DMS79 treated with DMSO at 0.1 percent for 48 hours (cell line): ENCODE data around the gene KCNJ9.
"Not testable (repeated sequence)": the region's sequence is repeated elsewhere in the genome, so short reads cannot be mapped to it uniquely, and the experiment has no call there.

Source experiments
- DNase-seq: peaks from one replicate; lab custom pipeline; 2025; lab: John Stamatoyannopoulos, UW

Gene KCNJ9

DNA sequence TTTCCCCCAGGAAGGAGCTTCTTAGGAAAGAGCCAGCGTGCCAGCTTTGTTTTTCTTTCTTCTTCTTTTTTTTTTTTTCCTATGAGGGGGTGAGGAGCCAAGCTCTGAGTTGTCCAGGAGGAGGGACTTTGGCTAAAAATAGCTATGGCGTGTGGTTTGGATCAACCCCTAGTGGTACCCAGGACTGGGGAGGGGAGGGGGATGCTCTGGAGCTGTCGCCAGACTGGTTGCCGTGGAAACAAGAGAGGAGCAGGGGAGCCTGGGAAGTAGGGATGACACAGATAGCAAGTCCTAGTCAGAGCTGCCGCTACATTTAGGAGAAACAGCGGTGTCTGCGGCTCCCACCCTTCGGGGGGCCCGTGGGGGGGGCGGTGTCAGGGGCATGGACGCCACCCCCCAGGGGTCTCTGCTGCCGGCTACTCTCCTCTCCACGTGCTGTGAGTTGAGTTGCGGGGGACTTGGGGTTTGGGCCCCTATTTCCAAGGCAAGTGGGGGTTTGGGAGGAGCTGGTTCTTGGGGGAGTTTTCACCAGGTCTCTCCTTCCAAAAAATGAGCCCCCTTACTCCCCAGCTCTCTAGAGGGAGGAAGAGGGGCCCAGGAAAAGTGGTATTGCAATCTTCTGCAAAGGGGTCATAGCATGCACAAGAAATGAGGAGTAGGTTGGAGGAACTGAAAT is at the start of gene KCNJ9:
Gene KCNJ9, plus strand, starts transcription at position 278 of the 676 bp plus-strand sequence. CDS start 2,493 bp downstream, outside the sequence.
- DNase-seq: peak; percentile 29

- peak; percentile 40 for DNase-seq
Measured at GRCh38 chr1:160032165-160032820, 49.0 kb upstream of the KCNJ9 start.

- DNase-seq: no peak
Measured at GRCh38 chr1:160040476-160040875, 40.9 kb upstream of the KCNJ9 start.

DNA sequence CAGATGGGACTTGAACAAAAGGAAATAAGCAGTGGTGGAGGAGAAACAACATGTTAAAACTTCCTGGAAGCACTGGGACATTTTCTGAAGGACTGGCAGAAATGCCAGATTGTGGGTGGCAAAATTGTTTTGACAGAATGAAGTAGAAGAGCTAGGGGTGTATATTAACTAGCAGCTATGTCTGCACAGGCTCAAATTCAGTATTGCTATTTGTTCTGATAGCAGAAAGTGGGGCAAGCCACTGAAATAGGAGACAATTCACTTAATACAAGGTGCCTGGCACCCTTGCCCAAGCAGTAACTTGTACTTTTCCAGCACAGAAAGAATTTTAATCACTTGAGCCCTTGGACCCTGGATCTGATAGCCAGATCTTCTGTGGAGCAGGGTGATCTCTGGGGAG is 37.8 kb upstream of the KCNJ9 start:
- DNase-seq: no peak

DNA sequence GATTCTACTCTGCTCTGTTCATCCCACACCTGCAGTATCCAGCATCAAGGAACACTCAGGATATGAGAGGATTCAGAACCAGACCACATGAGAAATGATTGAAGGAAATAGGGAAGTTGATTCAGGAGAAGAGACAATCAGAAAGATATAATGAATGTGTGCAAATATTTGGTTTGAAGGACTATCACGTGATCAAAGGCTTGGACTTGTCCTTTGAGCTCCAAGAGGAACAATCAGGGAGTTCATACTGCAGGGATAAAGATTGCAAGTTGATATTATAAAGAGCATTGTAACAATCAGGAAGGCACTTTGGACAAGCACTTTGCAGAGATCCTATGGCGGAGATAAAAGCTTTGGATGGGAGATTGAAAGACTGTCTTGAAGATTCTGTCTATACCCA is 35.7 kb upstream of the KCNJ9 start:
- DNase-seq: no peak

DNA sequence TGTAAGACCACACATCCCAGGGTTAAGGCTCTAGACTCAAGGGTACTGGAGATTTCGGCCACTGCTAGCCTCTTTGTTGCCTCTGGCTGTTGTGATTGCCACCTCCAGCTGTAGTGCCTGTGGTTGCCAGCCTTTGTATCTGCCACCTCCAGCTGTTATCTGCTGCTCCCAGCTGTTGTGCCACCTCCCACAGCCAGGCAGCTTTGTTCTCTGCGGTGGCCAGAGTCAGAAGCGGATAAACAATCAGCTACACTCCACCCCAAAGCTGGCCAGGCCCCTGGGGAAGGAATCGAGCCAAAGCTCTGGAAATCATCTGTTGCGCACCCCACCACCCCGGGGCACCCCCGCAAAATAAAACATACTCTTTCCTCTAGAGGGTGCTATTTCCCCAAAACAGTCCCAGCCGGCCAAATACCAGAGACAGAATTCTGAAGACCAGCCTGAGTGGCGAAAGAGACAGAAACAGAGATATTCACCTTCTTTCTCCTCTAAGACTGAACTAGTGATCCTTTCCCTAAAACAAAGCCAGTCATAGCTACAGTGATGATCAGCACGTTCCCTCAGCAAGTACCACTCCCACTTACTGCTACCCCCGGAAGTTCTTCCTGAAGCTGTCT is 34.7 kb upstream of the KCNJ9 start:
- peak; percentile 39 for DNase-seq

GRCh38 chr1:160047111-160047991 is 34.0 kb upstream of the KCNJ9 start:
- no peak for DNase-seq

DNA sequence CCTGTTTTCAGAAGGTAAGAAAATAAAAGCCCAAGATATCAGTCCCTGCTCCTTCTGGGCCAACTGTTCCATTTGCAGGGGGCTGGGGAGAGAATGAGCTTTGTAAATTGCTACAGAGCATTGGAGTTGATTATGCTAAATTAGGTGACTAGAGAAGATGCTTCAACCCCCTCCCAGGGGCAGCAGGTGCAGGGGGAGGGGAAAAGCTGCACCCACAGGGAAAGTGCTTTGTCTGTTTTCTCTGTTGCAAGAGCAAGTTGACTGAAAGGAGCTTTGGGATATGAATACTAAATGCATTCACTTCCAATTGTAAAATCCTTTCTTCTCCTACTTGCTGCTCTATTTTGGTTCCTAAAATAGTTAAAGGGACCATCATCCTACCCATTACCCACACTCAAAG is 33.0 kb upstream of the KCNJ9 start:
- DNase-seq: no peak

DNA sequence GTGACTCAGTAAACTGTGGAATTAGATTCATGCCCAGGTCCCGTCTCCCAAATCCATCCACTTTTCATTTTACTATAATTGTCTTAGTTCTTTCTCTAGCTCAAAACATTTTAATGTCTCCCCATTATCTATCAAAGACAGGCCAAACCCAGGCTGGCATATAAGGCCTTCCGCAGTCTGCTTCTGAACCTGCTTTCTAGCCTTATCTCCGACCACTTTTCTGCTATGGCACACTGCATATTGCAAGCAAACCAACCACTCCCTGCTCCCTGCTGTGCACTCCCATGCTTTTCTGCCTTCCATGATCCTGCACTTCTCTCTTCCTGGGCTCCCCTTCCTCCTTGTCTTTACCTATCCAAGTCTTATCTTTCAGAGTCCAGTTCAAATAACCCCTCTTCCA is 32.2 kb upstream of the KCNJ9 start:
- no peak for DNase-seq

DNA sequence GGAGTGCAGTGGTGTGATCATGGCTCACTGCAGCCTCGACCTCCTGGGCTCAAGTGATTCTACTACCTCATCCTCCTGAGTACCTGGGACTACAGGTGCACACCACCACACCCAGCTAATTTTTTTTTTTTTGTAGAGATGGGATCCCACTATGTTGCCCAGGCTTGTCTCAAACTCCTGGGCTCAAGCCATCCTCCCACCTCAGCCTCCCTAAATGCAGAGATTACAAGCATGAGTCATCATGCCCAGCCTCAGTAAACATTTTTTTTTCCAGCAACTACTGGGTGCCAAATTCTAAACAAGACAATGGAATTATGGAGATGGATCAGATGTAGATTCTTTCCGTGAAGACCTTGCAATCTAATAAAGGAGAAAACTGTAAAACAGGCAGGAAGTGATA is 31.2 kb upstream of the KCNJ9 start:
- DNase-seq: not testable (repeated sequence)

- no peak for DNase-seq
Measured at GRCh38 chr1:160050619-160051018, 30.7 kb upstream of the KCNJ9 start.

GRCh38 chr1:160052936-160053335 is 28.4 kb upstream of the KCNJ9 start:
- DNase-seq: no peak

DNA sequence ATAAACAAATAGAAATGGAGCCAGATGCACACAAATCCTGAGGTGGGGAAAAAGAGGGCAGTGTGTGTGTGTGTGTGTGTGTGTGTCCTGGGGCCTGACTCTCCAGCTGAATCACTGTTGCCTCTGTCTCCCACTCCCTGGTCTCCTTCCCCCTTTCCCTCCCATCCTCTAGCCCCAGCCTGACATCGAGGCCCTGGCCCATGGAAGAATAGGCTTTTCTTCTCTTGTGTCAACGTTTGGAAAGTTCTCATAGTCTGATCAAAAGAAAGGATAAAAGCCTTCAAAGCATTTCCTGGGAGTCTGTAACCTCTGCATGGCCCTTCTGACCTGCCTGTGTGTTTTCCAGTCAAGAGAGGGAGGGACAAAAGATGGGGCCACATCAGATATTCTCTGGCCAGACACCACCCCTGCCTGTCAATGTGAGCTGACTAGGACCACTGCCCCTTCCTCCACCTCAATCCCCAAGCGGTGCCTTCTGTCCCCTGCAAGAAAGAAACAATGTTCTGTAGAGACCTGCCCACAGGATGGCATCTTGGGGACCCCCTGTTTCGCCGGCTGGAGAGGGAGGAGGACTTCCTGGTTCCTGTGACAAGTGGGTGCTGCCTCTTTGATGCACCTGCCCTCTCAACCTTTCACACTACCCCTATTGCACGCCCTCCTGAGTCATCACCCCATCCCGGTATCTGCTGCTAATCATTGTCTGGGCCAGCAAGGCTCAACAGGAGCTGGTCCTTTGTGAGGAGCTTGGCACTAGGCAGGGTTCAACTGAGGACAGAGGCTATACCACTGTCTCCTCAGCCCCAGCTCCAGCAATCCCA is 27.6 kb upstream of the KCNJ9 start:
- DNase-seq: no peak

DNA sequence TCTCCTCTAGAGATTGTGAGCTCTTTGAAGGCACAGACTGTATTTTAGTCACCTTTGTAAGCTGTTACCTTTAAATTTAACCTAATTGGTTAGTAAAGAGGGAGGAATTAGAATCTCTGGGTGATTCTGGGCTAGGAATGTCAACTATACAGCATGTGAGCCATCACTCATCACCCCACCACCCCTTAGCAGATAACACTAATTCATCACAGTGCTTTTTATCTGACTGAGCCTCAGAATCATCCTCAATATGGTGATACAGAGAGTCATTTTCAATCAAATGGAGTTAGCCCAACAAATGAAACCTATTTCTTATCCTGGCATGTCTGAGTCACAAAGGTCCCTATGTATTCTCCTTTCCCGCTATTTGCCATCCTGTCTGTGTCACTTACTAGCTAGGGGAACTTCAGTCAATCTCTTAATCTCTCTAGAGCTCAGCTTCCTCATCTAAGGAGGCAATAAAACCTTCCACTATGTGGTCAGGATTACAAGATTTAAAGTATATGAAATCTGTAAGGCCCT is 24.6 kb upstream of the KCNJ9 start:
- DNase-seq: no peak

DNA sequence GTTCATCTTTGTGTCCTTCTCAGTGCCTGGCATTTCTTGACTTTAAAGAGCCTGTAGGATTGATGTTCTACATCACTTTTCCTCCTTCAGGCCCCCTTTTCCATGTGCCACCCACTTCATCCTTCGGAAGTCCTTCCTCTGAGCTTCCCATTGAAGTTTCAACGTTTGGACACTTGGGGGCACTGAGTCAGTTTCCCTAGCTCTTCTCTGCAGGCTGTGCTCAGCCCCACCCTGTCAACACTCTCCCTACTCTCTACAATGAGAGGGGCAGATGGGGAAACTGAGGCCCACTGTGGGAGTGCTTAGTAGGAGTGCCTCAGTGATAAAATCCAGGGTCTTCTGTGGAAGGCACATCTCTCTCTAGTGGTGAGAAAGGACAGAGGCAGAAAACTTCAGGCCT is 23.3 kb upstream of the KCNJ9 start:
- DNase-seq: no peak

DNA sequence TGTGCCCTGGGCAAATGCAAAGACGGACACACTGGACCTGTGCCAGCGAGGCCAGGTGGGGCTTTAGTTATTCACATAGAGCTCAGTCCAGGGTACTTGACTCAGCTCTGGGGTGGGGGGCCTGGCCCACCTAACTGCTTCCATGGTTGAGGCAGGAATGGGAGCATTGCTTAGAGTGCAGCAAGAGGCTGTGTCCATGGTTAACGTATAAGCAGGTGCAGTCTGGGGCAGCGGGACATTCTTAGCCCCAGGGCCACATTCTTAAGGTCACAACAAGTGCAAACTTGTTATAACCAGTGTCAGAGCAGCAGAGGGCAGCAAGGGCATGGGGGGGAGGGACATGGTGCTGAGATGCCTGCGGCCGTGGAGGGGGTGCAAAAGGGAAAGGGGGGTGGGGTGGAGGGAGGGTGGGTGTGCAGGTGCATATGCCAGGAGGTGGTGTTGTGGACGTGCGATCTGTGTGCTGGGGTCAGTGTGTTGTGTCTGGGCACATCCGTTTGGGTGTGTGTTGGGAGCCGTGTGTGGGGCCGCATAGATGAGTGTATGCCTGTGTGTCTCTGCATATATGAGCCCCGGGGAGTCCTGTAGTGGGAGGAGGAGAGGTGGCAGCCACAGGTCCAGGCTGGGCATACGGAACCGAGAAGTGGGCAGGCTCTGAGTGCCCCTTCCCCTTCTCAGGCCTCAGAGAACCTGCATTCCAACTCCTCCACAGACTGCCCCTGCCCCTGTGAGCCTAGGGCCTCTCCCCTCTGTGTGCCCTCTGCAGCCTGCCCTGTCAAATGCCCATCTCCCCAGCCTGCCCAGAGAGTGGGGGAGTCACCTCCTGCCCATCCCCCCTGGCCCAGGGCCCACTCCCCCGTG is 19.7 kb upstream of the KCNJ9 start:
- no peak for DNase-seq

- no peak for DNase-seq
Measured at GRCh38 chr1:160062230-160062532, 19.2 kb upstream of the KCNJ9 start.

GRCh38 chr1:160063176-160063575 is 18.2 kb upstream of the KCNJ9 start:
- DNase-seq: no peak

DNA sequence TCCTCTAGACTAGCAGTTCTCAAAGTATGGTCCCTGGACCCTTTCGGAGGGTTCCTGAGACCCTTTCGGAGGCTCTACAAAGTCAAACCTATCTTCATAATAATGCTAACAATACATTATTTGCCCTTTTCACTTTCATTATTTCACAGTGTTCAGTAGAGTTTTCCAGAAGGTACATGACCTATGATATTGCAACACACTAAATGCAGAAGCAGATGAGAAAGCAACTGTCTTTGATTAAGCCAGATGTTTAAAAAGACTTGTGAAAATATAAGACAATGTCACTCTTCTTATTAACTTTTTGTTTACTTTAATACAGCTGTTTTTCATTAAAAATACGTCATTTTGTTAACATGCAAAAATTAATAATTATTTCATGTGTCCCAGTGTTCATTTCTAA is 17.2 kb upstream of the KCNJ9 start:
- DNase-seq: no peak

GRCh38 chr1:160064746-160065145 is 16.6 kb upstream of the KCNJ9 start:
- DNase-seq: no peak
